Measurements from ENCODE around the gene DAZAP2.

- TF ChIP-seq CTCF (IDR thresholded peaks at IDR 0.05) (no peak), POLR2A (IDR thresholded peaks at IDR 0.05) (no peak)
These were observed 46.3 kb upstream of the DAZAP2 start for GRCh38 chr12:51192284-51192671.

Measured in heart left ventricle (tissue), 13 donors.